NCI-H146 treated with DMSO at 0.1 percent for 48 hours (cell line): Measurements from ENCODE around the gene POLR2M.

Experiments used
- DNase-seq: peaks from one replicate; lab custom pipeline; 2025; ENCODE audit not compliant: unreplicated experiment; lab: John Stamatoyannopoulos, UW

Gene POLR2M

DNA sequence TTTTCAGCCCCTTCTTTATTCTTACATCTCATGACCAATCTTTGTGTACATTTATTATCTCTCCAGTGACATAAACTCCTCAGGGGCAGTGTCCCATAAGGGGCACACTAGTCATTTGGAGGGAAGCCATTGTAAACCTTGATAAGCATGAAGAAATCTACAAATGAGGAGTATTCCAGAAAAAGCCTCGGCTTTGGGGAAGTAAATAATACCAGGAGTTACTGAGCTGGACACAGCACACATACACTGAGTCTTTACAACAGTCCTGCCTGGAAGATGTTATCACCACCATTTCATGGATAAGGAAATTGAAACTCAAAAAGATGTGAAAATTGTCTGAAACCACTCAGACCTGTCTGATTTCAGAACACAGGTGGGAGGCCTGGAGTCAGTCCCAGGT, 15.4 kb upstream of the POLR2M start:
- DNase-seq, result no peak

DNA sequence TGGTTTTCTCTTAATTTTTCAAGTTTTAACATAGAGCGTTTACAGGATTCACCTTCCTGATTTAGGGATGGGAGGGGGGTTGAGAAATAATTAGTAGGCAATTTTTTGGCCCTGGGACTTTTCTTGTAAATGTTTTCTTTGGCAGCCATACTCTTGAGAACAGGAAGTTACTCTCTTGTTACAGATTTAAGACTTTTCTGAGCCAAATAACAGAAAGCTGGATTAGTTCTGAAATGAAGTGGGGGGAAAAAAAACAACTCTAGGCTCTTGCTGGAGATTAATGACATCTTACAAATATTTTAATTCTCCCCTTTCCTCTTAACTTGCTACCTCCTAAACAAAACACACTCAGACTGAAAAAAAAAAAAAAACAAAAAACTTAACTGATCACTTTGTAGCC, 13.8 kb upstream of the POLR2M start:
- no peak for DNase-seq

DNA sequence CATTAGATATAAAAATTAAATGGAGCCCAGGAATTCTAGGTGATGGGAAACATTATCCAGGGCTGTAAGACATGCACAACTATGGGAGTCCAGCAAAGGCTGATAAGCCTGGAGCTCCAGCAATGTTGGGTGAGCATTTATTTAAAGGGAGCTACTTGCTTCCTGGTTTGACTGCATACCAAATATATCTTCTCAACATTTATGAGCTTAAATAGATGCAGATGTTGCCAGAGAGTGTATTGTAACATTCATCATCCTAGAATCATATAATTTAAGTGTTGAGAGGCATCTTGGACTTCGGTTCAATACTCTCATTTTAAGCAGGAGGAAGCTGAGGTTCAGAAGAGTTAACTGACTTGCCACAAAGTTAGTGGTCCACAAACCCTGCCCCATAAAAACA, 12.2 kb upstream of the POLR2M start:
- no peak for DNase-seq

DNA sequence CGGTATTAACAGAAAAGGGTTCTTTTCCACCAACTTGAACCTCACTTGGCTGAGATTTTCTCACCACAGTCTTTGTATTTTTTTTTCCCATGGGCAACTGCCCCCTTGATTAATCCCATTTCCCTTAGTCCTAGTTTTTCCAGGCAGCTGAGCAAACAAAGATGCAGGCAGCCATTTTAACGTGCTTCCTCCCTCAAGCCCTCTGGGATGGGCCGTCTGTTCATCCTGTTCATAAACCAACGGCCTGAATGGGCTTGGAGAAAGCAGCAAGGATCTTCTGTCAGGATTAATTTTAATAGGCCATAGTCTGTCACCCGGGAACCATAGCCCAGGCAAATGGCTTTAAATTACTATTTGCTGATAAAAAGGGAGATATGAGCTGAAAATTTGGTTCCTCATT, 10.4 kb upstream of the POLR2M start:
- DNase-seq, result peak; percentile 42

DNA sequence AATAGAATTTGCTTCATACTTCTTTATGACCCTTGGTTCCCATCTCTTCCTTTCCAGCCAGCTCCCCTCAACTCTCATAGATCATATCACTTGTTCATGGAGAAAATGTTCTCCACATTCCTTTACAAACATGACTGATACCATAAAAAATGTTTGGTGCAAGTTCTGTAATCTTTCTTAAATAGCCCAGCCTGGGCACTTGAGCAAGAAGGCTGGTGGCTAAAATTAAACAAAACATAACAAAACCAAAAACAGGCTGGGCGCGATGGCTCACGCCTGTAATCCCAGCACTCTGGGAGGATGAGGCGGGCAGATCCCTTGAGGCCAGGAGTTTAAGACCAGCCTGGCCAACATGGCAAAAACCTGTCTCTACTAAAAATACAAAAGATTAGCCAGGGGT, 8.9 kb upstream of the POLR2M start:
- DNase-seq, result no peak

DNA sequence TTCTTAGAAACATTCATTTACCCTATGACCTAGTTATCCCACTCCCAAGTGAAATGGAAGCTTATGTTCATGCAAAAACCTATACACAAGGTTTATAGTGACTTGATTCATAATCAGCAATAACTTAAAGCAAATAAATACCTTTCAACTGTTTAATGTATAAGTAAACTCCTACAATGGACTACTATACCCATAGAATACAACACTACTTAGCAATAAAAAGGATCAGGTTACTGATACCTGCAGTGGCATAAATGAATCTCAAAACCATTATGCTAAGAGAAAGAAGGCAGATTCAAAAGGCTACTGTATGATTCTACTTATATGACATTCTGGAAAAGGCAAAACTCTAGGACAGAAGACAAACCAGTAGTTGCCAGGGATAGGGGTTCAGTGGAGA, 8.3 kb upstream of the POLR2M start:
- DNase-seq, result no peak

DNA sequence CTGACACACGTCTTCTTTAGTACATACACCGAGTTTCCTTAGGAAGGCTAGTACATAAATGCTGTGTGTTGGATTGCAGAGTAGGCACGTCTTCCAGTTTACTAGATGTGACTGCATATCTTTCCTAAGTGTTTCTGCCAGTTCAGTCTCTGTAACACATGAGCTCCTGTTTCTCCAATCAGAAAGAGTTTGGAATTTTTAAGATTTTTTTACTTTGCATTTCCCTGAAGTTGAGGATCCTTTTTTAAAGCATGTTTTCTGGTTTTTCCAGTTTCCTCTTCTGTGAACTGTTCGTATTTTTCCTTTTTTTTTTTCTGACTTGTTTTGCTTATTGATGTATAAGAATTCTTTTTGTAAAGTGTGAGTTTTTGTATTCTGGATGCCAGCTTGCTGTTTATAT, 7.5 kb upstream of the POLR2M start:
- no peak for DNase-seq

DNA sequence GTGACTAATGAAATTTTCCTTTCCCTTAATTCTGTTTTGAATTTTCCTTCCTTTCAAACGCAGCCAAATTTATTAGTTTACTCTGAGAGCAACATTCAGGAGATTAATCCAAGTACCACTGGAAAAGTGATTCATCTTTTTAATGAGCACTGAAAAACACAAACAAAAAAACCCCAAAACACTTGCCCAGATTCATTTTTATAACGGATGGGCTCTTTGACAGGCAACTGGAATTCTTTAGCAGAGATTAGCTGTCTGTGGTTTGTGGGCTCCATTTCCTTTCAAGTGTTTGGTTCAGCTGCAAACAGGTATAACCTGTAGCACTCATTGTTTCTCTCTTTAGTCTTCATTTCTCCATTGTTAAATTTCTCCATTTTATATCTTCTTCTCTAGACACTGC, 3.1 kb upstream of the POLR2M start:
- no peak for DNase-seq

DNA sequence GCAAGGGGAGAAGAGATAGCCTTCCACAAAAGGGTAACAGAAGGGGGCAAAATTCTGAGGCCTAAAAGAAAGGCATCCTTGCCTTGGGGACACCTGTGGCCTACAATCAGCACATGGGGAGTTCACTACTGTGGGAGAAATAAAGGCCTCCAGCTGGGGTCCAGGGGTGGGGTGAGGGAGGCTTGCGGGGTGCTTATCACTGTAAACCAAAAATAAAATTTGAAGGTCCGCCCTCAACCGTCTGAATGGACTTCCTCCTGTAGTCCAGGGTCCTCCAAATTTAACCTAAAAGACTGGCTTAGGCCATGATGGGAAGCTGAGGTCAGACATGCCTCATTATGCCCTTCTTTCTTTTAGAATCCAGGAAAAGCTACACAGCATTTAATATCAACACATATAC, 2.1 kb upstream of the POLR2M start:
- DNase-seq, result no peak

DNA sequence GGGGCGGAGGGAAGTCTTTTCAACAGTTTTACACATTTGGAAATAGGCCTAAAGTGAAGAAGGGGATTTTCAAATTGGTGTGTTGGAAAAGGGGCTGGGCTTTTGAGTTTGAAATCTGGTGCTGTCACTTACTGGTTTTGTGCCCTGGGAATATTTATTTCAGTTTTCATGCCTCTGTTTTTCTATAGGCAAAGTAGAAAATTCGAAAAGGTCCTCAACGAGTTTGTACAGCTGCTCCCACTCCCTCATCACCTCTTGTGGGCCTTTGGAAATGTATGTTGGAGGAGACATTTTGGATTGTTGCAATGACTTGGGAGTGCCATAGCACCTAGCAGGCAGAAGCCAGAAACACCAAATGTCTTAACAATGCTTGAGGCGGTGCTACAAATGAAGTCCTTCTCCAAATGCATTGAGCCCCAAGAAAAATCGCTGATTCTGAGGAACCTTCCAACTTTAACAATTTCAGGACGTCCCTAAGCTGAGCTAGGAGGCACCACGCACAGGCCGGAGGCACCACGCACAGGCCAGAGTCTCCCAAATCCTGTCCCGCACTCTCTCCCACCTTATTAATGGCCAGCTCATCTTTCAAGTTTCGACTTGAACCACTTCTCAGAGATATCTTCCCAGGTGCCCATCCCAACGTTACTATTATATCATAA, 639 bp upstream of the POLR2M start:
- no peak for DNase-seq

DNA sequence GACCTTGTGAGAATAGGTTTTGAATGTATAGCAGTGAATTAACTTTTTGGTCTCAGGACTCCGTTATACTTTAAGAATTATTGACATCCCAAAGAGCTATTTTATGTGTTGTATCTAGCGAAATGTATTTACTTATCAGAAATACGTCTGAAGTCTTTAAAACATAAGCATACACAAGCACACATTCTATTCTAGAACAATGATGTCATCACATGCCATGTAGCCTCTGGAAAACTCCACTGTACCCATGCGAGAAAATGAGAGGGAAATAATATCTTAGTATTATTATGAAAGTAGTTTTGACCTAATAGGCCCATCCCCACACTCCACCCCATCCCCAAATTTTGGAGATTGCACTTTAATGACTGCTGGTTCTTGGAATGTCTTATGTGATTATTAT, 1.5 kb downstream of the POLR2M start:
- DNase-seq, result no peak

DNA sequence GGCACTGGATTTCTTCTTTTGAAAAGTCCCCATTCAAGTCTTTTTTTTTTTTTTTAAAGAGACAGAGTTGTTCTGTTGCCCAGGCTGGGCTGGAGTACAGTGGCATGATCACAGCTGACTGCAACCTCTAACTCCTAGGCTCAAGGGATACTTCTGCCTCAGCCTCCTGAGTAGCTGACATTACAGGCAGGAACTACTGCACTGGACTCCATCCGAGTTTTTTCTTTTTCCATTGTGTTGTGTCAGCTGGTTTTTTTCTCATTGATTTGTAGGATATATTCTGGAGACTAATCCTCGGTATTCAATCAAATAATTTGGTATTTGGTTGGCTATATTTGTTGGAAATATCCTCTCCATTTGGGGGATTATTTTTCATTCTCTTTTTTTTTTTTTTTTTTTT, 11.8 kb downstream of the POLR2M start:
- no peak for DNase-seq

DNA sequence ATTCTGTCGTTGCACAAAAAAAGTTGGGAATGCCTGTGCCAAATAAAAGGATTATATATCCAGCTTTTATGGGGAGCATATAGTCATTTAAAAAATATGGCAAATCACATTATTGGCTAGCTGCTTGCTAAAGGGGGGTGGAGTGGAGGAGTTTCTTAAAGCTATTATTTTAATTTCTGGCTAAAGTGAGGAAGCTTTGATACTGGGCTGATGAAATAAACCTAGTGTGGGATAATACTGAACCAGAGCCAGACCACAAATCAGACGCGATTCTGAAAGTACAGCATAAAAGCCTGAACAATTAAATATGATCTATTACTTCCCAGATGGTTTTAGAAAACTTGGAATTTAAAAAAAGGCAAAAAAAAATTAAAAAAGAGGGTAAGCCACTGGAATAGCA, 14.4 kb downstream of the POLR2M start:
- no peak for DNase-seq

DNA sequence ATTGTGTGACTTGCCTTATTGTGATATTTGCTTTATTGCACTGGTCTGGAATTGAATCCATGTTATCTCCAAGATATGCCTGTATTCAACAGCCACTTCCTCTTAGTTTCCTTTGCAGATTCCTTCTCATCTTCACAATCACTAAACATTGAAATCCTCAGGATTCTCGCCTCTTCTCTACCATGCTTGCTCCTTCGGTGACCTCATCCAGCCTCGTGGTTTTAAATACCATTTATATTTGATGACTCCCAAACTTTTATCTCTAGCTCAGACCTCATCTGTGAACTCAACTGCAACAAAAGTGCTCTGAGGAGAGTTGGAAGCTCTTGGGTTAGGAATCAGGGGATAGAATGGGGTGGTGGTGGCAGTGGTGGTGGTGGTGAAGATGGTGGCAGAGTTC, 19.9 kb downstream of the POLR2M start:
- no peak for DNase-seq

DNA sequence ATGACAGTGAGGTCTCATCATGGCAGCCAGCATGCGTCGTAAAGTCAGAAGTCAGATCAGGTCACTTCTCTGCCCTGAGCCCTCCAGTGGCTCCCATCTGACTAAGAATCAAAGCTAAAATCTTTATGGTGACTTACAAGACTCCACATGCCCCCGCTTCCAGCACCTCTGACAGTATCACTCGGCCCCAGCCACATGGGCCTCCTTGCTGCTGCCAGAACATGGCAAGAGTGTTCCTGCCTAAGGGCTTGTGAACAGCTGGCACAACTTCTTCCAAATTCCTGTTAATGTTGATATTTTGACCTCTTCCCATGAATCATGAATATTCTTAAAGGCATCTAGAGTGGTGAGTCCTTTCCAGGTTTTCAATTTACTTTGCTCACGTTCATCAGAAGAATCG, 20.5 kb downstream of the POLR2M start:
- no peak for DNase-seq

DNA sequence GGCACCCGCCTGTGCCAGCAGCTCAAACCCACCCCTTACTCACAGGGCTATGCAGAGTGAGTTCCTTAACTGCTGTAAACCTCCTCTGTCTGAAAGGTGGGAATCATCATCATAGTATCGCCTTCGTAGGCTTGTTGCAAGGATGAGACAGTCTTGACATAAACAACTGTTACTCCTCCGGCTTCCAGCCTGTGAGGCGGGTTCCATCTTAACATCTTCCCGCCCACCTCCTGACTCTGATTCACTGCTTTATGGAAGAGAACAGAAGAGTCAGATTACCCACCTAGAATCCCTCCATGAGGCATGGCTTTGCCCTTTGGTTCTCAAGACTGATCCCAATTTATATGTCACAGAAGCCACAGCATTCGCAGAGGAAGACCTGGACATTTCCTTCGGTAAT, 21.9 kb downstream of the POLR2M start:
- DNase-seq, result no peak

DNA sequence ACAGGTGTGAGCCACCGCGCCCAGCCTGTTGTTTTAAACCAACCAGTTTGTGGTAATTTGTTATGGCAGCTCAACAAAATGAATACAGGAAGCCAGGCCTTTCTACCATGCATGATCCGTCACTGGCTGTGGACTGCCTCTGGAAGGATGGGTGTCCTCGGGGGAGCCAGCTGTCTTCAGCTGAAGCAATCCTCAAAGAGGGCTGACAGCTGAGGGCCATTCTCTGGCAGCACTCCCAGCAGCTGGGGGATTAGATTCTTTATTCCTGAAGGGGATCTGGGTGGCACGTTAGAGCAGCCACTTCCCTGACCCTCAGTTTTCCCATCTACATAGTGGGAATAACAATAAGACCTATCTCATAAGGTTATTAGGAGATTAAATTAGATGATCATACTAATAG, 24.4 kb downstream of the POLR2M start:
- DNase-seq, result no peak

DNA sequence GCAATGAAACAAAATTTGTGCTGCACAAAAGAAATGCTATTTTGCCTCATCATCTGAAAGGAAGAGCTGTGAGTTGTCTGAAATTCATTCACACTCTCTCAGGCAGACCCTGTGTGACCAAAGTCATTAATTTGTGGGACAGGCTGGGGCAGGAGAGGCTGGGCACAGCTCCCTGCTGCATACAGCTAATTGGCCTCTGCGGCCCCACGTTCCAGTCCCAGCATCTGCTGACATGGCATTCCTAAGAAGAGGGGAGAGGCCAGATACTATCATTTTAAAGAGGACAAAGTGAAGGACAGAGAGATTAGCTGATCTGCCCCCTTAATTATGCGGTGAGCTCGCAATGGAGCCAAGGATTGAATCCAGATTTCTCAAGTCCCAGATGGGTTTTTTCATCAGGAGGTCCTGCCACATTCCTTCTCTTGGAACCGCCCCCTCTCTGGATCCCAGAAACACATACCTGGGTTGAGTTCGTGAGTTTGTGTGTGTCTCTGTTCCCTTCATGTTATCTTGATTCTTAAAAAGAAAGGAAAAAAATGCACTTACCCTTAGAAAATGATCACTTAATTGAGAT, 25.1 kb downstream of the POLR2M start:
- DNase-seq, result no peak

DNA sequence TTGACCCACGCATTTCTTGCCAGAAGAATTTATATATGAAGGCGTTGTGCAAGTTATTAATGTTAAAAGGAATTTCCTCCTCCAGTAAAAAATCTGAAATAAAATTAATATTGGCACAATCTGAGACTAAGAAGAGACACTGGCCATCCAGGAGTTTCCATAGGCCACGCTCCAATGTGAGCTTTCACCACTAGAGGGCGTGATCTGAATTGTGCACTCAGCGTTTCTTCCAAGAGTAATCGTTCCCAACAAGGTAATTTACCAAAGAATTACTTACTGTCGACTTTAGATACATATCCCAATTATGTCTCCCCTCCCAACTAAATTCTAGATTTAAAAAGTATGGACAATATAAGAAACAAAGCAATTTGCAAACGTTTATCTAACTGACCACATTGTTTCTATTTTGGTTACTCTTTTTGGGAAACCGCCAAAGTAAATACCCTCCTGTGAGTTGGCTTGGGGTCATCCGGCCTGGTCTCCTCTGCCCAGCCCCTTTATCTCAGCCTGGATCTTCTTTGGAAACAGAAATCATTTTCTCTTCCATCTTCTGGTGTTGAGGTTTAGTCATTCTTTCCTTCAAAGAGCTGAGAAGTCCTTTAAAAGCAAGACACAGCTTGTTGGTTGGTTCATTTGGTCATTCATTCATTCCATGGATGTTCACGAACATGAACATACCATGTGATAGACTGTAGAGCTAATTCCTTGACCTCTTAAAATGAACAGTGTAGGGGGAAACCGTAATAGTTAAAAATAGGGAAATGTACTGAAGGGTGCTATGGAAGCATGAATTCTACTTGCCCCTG, 26.2 kb downstream of the POLR2M start:
- no peak for DNase-seq

DNA sequence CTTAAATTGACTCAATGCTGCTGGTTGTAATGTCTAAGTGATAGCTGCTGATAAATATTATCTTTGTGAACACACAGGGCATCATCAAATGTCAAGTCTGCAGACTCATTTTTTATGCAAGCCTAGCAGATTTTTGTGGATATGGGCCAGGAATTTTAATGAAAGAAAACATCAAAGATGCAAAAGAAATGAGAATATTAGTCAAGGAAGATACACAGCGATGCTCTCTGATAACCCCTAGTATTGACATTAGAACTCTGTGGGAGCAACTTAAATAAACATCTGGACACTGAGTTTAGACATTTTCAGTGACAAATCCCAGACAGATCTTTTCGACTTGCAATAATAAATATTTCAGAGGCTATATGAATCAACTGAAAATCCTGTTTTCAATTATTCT, 28.3 kb downstream of the POLR2M start:
- no peak for DNase-seq

DNA sequence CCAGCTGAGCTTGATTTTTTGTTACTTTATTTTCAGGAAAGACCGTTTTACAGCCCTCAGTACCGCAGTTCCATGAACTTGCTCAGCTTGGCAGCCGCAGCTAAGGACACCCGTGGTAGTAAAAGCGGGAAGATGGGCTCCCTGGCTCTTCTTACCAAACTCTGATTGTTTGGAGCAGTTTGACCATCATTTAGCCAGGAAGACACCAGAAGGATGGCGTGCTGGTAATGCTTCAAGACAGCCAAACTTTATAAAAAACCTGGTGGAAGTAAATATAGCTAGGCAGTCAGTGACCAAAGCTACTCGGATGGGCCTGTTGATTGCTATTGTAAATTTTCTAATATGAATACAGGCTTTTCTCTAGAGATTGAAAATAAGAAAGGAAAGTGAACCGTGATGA, 28.9 kb downstream of the POLR2M start:
- DNase-seq, result no peak

DNA sequence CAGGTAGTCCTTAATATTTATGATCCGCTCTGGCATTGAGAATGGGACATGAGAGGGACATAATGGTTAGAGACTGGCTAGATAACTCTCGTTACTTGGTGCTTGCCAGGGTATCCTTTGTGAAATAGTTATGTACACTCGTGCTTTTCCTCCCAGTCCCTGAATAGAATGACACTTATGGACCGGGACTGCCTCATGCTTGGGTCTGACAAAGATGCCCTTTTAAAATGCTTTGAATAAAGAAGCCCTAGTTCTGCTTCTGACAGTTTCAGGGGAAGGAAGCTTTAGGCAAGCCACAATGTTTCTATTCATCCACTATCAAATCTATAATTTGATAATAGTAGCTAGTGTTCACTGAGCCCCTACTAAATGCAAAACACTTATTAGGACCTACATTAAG, 29.4 kb downstream of the POLR2M start:
- no peak for DNase-seq

DNA sequence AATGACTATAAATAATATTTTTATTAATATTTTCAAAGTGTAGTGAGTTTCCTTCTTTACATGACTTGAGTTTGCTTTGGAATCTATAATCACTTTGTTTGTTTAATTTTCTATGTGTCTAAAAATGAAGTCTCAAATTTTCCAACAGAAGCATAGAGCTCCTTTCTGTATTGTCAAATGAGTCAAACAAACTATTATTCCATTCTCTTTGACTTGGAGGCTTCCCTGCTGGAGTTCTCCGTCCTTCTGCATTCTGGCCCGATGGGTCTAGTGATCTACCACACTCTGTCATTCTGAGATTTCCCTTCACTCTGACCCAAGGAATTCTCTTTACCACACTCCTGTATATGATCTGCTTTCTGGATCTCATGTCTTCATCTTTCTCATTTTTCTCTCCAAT, 30.1 kb downstream of the POLR2M start:
- no peak for DNase-seq
